WI38 (cell line): ENCODE data around the gene ARRDC1.

Source experiments
- H3K4me3 ChIP-seq: 2 replicates; pipeline ENCODE4 v1.5.1; 2011; ENCODE audit warnings: low read depth, mild to moderate bottlenecking, control low read depth, low read length
- CTCF ChIP-seq: IDR thresholded peaks from 2 replicates; pipeline ENCODE4 v1.5.1; 2012; ENCODE audit warnings: low read depth, mild to moderate bottlenecking, control low read depth, low read length

The ARRDC1 gene

GRCh38 chr9:137638680-137639079 lies 33.2 kb downstream of the ARRDC1 start:
- TF ChIP-seq CTCF = no peak
- no peak overlapping the region for H3K4me3 ChIP-seq

DNA sequence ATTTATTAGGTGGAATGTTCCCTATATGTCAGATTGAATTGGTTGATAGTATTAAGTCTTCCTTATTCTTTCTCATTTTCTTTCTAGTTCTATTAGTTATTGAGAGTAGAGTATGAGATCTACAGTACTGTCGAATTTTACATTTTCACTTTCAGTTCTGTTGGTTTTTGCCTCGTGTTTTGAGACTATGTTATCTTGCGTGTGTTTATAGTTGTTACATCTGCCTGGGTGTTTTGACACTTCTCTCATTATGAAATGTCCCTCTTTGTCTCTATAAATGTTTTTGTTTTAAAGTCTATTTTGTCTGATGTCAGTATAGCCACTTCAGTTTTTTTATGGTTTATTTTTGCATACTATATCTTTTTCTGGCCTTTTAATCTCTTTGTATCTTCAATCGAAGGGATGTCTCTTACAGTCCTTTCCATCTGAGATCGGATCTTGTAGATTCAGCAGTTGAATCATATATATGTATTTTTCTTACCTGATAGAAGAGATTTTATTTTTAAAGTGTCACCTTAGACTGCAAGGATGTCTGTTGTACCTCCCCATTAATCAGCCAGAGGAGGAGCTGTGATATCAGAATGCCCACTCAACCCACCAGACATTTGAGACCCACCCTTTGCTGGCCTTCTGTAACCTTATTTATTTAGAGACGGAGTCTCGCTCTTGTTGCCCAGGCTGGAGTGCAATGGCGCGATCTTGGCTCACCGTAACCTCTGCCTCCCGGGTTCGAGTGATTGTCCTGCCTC lies 34.0 kb downstream of the ARRDC1 start:
- peak overlapping the region; percentile 25 for H3K4me3 ChIP-seq
- no peak for TF ChIP-seq CTCF

GRCh38 chr9:137640862-137641261 lies 35.4 kb downstream of the ARRDC1 start:
- H3K4me3 ChIP-seq = no peak overlapping the region
- no peak for TF ChIP-seq CTCF

- no peak for TF ChIP-seq CTCF
- H3K4me3 ChIP-seq = no peak overlapping the region
Observed at GRCh38 chr9:137642118-137642601, 36.7 kb downstream of the ARRDC1 start.

GRCh38 chr9:137642892-137643291 lies 37.4 kb downstream of the ARRDC1 start:
- no peak overlapping the region for H3K4me3 ChIP-seq
- TF ChIP-seq CTCF = no peak

DNA sequence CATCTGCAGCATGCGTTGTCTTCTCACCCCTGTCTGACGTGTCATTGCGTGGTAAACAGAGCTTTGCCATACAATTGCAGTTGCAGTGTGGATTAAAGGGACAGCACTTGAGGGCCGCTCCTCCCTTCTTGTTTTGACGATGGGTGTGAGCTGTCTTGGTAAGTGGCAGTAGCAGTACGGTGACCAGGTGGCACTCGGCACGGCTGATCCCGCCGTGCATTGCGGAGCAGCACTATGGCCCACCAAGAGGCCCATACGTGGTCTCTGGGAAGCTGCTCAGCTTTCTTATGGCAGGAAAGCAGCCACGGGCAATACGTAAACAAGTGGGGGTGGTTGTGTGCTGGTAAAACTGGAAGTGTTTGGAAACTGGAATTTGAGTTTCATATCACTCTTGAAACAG lies 38.4 kb downstream of the ARRDC1 start:
- no peak for TF ChIP-seq CTCF
- no peak overlapping the region for H3K4me3 ChIP-seq

GRCh38 chr9:137645211-137645610 lies 39.7 kb downstream of the ARRDC1 start:
- TF ChIP-seq CTCF = no peak
- no peak overlapping the region for H3K4me3 ChIP-seq
